Stimulated activated CD4-positive, alpha-beta T cell treated with anti-CD3 and anti-CD28 coated beads, TNF-alpha, amount 100 ng/mL, for 4 hours (primary cell): ENCODE results near the gene AOC3.
"Not testable (repeated sequence)": the region's sequence is repeated elsewhere in the genome, so short reads cannot be mapped to it uniquely, and the experiment has no call there.

ENCODE experiments used
- DNase-seq, 3 experiments: peaks; one replicate each; pipeline ENCODE4 v3.0.0-alpha.2; 2020; ENCODE audit warnings: low read depth in 3 of 3

Gene AOC3

DNA sequence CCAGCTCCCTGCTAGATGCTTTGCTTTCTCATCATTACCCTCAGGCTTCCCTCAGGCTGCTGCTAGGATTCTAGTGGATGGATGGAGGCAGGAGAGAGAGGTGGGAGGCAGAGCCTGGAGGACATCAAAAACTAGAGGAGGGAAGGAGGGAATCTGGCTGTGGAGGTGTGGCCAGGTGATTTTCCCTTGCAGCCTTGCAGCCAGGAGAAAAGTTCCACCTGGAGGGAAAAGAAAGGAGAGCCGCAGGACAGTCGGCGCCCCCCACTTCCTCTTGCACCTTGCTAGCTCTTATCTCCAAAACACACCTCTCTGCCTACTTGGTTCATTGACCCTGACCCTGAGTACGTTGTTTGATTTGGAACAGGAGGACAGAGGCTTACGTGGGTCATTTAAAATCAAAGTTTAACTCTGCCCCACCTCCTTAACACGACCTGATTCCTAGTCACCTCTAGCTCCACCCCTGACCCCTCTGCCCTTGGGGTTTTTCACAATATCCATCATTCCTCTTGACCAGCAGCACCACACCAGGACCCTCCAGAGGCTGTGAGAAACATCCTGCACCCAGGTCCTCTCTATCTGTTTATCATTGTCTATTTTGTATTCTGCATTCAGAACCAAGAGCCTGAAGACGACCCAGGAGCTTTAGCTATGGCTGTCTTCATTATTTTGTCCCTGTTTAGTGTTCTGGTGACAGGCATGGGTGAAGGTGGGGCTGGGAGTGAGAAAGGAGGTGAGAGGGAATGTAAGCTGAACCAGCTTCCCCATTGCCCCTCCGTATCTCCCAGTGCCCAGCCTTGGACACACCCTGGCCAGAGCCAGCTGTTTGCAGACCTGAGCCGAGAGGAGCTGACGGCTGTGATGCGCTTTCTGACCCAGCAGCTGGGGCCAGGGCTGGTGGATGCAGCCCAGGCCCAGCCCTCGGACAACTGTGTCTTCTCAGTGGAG lies 15.9 kb downstream of the AOC3 start:
- no peak for DNase-seq

DNA sequence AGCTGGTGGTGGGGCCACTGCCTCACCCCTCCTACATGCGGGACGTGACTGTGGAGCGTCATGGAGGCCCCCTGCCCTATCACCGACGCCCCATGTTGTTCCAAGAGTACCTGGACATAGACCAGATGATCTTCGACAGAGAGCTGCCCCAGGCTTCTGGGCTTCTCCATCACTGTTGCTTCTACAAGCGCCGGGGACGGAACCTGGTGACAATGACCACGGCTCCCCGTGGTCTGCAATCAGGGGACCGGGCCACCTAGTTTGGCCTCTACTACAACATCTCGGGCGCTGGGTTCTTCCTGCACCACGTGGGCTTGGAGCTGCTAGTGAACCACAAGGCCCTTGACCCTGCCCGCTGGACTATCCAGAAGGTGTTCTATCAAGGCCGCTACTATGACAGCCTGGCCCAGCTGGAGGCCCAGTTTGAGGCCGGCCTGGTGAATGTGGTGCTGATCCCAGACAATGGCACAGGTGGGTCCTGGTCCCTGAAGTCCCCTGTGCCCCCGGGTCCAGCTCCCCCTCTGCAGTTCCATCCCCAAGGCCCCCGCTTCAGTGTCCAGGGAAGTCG lies 16.8 kb downstream of the AOC3 start:
- DNase-seq, result not testable (repeated sequence)

DNA sequence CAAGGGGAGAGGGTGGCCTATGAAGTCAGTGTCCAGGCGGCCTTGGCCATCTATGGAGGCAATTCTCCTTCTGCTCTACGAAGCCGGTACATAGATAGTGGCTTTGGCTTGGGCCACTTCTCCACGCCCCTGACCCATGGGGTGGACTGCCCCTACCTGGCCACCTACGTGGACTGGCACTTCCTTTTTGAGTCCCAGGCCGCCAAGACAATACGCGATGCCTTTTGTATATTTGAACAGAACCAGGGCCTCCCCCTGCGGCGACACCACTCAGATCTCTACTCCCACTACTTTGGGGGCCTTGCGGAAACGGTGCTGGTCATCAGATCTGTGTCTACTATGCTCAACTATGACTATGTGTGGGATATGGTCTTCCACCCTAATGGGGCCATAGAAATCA lies 17.3 kb downstream of the AOC3 start:
- DNase-seq, result no peak

DNA sequence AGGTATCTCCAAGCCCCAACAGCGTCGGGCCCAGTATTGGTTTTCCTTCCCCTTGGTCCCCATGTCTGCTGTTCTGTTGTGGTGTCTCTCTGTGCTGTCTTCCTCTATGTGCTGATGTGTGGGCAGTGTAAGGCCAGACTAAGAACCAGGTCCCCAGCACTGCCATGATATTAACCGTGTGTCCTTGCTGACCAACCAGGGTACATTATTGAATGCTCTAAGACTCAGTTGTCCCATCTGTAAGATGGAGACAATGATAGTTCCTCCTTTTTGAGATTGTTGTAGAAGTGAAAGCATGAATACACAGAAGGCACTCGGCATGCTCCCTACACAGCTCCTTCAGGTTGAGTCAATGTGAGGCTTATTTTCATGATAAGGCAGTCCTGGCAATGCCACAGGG lies 20.6 kb downstream of the AOC3 start:
- DNase-seq, result no peak

DNA sequence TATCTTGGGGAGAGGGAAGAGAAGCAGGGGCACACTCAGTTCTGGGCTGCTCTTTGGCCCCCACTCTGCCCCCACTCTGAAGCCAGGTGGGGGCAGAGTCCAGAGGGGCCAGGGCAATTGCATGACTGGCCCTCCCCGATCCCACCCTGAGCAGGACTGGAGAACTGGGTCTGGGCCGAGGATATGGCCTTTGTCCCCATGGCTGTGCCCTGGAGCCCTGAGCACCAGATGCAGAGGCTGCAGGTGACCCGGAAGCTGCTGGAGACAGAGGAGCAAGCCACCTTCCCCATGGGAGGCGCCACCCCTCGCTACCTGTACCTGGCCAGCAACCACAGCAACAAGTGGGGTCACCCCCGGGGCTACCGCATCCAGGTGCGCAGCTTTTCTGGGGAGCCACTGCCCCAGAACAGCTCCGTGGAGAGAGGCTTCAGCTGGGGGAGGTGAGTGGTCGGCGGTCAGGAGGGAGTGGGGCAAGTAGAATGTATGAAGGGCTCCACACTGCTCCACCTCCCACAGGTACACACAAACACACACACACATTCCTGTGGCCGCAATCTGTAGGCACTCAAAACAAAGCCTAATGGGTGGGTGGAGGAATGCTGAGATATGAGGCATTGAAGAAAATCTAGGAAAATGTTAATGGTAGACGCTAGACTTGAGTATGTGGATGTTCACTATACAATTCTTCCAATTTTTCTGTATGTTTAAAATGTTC lies 21.4 kb downstream of the AOC3 start:
- DNase-seq, result no peak

DNA sequence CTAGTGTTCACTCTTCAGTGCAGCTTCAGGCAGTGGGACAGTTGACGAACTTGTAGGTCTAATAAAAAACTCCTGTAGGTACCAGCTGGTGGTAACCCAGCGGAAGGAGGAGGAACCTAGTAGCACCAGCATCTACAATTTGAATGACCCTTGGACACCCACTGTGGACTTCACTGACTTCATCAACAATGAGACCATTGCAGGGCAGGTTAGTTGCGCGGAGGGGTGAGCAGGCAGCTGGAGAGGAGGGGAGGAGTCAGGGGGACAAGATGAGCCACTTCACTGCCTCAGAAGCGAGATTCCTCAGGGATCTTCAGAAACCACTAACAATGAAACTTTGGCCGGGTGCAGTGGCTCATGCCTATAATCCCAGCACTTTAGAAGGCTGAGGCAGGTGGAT lies 22.3 kb downstream of the AOC3 start:
- no peak for DNase-seq

DNA sequence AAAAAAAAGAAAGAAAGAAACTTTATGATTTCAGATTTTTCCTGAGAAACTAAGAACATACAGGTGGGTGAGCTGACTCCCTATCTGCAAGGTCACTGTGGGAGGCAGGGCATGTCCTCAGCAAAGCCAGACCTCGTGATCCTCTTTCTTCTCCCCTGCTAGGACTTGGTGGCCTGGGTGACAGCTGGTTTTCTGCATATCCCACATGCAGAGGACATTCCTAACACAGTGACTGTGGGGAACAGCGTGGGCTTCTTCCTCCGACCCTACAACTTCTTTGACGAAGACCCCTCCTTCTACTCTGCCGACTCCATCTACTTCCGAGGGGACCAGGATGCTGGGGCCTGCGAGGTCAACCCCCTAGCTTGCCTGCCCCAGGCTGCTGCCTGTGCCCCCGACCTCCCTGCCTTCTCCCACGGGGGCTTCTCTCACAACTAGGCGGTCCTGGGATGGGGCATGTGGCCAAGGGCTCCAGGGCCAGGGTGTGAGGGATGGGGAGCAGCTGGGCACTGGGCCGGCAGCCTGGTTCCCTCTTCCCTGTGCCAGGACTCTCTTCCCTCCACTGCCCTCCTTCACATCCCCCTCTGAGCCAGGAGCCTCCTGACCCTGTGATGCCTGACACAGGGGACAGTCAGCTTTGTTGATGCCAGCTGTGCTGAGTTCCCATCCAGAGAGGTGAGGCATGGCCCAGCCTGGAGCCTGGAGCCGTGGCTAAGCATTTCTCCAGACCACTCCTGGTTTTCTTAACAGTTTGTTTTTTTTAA lies 23.1 kb downstream of the AOC3 start:
- not testable (repeated sequence) for DNase-seq

DNA sequence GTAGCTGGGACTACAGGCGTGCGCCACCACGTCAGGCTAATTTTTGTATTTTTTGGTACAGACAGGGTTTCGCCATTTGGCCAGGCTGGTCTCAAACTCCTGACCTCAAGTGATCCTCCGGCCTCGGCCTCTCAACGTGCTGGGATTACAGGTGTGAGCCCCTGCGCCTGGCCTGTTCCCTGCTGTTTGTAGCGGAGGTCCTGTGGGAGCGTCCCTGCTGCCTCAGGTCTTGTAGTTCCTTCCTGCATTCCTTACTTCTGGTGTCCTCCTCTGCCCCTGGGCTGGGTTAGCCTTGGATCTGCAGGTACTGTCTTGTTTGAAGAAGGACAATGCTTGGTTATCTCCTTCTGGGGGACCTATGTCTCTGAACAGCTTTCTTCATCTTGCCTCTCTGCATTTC lies 26.0 kb downstream of the AOC3 start:
- no peak for DNase-seq

DNA sequence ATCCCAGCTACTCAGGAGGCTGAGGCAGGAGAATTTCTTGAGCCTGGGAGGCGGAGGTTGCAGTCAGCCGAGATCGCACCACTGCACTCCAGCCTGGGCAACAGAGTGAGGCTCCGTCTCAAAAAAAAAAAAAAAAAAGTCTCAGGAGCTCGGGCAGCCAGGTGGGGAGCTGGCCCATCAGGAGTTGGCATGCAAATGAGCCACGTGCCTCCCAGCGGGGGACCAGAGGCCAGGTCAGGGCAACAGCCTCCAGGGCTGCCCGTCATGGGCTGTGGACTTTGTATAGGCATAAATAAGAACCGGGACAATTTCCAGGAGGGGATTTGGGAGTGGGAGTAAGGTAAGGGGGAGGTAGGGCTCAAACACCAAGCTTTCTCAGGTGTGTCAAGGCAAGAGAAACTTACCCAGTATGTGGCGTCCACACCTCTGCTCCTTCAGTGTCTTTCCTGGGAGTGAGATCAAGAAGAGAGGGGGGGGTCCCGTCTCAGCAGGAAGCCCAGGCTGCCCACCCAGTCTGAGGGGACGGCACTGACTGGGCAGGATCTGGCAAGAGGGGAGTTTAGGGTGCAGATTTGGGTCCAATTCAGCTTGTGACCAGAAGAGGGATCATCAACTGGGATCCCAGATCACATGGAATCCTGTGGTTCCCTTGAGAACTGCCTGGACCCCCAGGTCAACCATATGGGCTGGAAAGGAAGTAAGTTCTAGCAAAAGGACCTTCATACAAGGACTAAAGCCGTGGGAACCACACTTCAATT lies 27.3 kb downstream of the AOC3 start:
- no peak for DNase-seq

DNA sequence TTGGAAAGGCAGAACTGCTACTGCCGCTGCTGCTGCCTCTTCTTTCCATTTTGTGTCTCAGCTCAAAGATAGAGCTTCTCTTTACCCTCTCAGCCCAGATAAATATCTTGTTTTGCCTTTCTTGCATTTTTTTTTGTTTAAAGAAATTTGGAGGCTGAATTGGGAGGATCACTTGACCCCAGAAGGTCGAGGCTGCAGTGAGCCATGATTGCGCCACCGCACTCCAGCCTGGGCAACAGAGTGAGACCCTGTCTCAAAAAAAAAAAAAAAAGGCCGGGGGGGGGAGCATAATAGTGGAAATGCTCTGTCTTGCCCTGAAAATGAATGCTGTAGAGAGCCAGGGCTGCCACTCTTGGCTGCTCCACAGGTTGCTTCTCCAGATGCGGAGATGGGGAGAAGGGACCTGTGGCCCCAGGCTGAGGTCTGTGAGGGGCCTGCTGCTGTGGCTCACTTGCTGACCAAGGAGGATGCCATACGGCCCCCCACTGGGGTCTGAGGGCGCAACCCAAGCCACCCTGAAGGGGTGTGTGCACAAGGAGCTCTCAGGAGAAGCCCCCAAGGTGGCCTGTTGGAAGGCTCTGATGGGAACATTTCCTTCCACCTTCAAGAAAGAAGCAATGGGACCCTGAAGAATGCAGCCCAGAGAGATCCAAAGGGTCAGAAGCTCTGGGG lies 28.1 kb downstream of the AOC3 start:
- DNase-seq, result no peak

DNA sequence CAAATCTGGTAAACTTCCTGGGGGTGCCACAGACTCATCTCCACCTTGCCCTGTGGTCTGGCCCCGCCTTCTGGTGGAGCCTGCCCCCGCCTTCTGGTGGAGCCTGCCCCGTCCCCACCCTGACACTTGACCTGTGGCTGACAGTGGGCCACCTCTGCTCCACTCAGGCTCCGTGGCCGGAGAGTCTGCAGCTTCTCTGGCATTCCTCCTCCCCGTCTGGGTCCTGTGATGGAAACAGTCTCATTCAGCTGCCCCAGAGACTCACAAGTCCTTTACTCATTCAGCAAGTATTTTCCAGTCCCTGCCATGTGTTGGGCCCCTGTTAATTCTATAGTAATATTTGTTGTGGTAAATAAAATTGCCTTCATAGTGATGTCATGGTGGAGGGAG lies 28.6 kb downstream of the AOC3 start:
- no peak for DNase-seq

DNA sequence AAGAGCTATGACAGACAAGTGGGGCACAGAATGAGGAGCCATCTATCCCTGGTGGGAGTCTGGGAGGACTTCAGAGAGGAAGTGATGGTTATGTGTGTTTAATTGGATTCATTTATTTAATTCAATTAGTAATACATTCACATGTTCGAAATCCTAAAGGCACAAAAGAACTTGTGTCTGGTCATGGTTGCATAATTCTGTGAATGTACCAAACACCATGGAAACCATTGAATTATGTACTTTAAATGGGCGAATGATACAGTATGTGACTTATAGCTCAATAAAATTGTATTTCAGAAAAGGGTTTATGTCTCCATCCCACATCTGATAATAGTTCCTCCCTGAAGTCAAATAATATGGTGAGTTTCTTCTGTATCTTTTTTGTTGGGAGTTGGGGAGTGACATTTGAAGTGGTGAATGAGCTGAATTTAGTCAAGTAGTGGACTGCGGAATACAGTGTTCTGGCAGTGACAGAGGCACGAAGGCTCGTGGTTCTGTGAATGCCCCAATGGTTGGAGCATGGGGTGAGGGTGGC lies 29.8 kb downstream of the AOC3 start:
- DNase-seq, result no peak

DNA sequence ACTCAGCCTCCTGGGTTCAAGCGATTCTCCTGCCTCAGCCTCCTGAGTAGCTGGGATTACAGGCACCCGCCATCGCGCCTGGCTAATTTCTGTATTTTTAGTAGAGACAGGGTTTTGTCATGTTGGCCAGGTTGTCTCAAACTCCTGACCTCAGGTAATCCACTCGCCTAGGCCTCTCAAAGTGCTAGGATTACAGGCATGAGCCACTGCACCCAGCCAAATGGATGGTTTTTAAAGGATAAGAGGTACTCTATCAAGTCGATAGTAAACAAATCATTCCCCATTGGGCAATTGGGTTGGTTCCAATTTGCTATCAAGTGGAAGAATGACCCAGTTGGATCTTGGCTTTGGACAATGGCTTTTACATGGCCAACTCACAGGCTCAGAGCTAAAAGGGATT lies 30.7 kb downstream of the AOC3 start:
- DNase-seq, result not testable (repeated sequence)

DNA sequence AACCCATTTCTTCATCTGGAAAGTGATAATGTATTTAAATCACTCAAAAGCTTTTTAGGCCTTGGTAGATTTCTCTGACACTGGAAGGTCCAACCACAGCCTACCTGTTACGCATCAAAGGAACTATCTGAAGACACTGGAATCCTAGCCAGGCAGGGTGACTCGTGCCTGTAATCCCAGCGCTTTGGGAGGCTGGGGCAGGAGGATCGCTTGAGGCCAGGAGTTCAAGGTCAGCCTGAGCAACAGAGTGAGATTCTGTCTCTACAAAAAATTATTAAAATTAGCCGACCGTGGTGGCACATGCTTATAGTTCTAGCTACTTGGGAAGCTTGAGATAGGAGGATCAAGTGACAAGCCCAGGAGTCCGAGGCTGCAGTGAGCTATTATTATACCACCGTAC lies 31.2 kb downstream of the AOC3 start:
- no peak for DNase-seq

DNA sequence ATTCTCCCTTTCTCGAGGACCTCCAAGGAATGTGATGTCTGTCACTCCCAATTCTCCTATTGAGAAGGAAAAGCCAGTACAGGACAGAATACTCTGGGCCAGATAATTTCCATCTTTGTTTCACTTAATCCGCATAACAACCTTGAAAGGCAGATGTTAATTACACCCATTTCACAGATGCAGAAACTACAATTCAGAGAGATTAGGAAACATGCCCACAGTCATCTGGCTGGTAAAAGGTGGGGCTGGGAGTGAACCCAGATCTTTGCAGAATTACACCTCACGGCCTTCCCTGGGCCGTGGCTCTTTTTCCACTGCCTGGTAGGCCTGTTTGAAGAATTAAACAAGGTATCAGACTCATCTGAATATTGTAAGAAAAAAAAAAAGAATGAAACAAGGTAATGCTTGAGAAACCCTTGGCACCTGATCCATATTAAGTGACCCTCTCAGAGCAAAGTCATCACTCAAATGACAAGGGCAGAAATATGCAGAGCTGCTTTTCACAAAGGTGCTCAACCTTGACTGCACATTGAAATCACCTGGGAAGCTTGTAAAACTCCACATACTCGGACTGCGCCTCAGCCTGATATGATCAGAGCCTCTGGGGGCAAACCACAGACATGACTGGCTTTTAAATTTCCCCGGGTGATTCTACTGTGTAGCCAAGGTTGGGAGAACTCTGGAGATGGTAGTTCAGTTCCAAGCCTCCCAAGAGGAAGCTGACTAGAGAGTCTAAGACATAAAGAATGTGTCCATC lies 33.0 kb downstream of the AOC3 start:
- DNase-seq, result no peak

DNA sequence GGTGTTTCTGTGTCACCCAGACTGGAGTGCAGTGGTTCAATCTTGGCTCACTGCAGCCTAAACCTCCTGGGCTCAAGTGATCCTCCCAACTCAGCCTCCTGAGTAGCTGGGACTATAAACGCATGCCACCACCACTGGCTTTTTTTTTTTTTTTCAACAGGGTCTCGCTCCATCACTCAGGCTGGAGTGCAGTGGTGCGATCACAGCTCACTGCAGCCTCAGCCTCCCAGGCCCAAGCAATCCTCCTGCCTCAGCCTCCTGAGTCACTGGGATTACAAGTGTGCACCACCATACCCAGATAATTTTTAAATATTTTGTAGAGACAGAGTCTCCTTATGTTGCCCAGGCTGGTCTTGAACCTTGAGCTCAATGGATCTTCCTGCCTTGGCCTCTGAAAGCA lies 34.8 kb downstream of the AOC3 start:
- not testable (repeated sequence) for DNase-seq

DNA sequence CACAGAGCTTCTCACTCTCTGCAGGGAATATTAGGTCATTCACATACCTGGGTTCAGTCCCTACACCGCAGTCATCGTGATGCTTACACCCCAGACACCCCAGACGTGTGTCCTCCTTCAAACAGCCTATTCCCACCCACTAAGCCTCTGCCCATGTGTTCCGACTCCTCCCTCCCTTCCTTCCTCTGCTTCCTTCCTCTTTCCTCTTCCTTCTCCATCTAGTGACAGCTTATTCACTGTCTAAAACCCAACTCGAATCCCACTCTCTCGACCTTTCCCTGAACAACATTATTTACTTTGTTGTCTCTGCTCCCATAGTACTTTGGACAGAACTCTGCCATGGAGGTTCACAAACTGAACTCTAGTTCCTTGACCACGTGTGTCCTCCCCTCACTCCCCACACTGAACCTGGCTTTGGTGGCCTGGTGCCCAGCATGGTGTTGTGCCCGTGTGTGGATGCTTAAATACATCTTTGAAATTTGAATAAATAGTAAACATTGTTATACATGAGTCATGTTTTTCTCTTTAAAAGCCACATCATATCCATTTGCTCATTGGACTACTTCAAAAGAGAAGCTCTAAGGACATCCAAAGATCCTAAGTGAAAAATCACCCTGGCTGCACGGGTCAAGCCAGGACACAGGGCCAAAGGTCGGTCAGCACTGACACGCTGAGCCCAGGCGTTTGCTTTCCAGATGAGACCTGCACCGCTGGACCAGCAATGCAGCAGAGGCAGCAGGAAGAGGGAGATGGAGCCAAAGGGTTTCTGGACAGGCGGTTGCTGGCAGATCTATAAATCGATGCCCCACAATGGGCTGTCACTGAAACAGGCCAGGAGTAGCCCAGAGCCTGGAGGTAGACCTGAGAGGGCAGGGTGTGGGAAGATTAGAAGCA lies 35.5 kb downstream of the AOC3 start:
- no peak for DNase-seq

DNA sequence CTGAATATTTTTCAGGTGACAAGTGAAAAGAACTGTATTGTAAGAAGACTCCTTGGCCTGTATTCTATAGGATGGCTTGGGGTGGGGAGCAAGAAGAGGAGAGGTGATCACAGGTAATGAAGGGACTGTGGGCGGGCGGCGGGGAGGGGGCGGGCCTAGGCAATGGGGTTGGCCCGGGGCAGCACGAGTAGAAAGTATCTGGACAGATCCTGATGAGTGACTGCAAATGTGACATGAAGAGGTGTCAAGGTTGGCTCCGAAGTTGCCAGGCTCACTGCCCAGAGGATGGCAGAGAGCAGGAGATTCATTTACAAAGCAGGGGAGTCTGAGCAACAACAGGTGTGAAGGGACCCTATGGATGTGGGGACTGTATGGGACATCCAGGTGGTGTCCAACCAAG lies 38.8 kb downstream of the AOC3 start:
- DNase-seq, result no peak
